Measurements from ENCODE around the gene TAOK3. TPM values are rescaled to one million over a fixed set of nuclear protein-coding genes. Genes with fewer than 3 reads are reported as not detected.

The TAOK3 gene
- total RNA-seq, 4 donors from 2014 or later: 91.2 to 111 (median 93.2) TPM

- Histone ChIP-seq H3K27me3 (no peaks in the 10 kb centered on the region), H3K36me3 (no peaks in the 10 kb centered on the region), H3K9me3 (no peaks in the 10 kb centered on the region), H3K4me3 (peak overlapping the region in 1 of 4 donors; percentile 4), H3K4me1 (peaks cover 0 to 9% (median 4%) of the 10 kb centered on the region in 4 donors), H3K27ac (peak overlapping the region in 2 of 4 donors; percentile 3 to 39)
- no peak for DNase-seq
- TF ChIP-seq POLR2A (IDR thresholded peaks at IDR 0.05) (no peak), CTCF (IDR thresholded peaks at IDR 0.05) (no peak)
Observed at GRCh38 chr12:118307069-118307954, 65.4 kb downstream of the TAOK3 start.

- Histone ChIP-seq H3K9me3 (no peaks in the 10 kb centered on the region), H3K4me1 (peaks cover 0 to 9% (median 4%) of the 10 kb centered on the region in 4 donors), H3K36me3 (no peaks in the 10 kb centered on the region), H3K4me3 (no peak overlapping the region), H3K27ac (no peak overlapping the region), H3K27me3 (no peaks in the 10 kb centered on the region)
- TF ChIP-seq CTCF (IDR thresholded peaks at IDR 0.05) (no peak), POLR2A (IDR thresholded peaks at IDR 0.05) (no peak)
- no peak for DNase-seq
Observed at GRCh38 chr12:118304093-118304492, 68.6 kb downstream of the TAOK3 start.

GRCh38 chr12:118302053-118302452 lies 70.7 kb downstream of the TAOK3 start:
- Histone ChIP-seq H3K36me3 (no peaks in the 10 kb centered on the region), H3K4me3 (no peak overlapping the region), H3K4me1 (peaks cover 0 to 5% (median under 1%) of the 10 kb centered on the region in 4 donors), H3K9me3 (no peaks in the 10 kb centered on the region), H3K27ac (no peak overlapping the region), H3K27me3 (no peaks in the 10 kb centered on the region)
- TF ChIP-seq CTCF (IDR thresholded peaks at IDR 0.05) (no peak), POLR2A (IDR thresholded peaks at IDR 0.05) (no peak)
- no peak for DNase-seq

GRCh38 chr12:118299791-118300460 lies 72.8 kb downstream of the TAOK3 start:
- no peak overlapping the region for H3K27ac ChIP-seq
- H3K4me3 ChIP-seq: no peak overlapping the region
- H3K4me1 ChIP-seq: no peaks in the 10 kb centered on the region
- no peak for DNase-seq
- TF ChIP-seq POLR2A (IDR thresholded peaks at IDR 0.05): no peak
- H3K27me3 ChIP-seq: no peaks in the 10 kb centered on the region
- peaks cover 0 to 3% (median 0%) of the 10 kb centered on the region in 3 donors for H3K36me3 ChIP-seq
- no peaks in the 10 kb centered on the region for H3K9me3 ChIP-seq

- Histone ChIP-seq H3K4me3 (no peak overlapping the region), H3K4me1 (no peaks in the 10 kb centered on the region), H3K36me3 (peaks cover 0 to 7% (median 0%) of the 10 kb centered on the region in 3 donors), H3K27ac (no peak overlapping the region), H3K27me3 (no peaks in the 10 kb centered on the region), H3K9me3 (no peaks in the 10 kb centered on the region)
- TF ChIP-seq POLR2A (IDR thresholded peaks at IDR 0.05): no peak
- TF ChIP-seq CTCF (IDR thresholded peaks at IDR 0.05): no peak
- no peak for DNase-seq
Observed at GRCh38 chr12:118297284-118297683, 75.4 kb downstream of the TAOK3 start.

GRCh38 chr12:118292836-118293235 lies 79.9 kb downstream of the TAOK3 start:
- Histone ChIP-seq H3K4me3 (no peak overlapping the region), H3K4me1 (no peaks in the 10 kb centered on the region), H3K36me3 (peaks cover 0 to 7% (median 0%) of the 10 kb centered on the region in 3 donors), H3K27ac (no peak overlapping the region), H3K9me3 (no peaks in the 10 kb centered on the region), H3K27me3 (no peaks in the 10 kb centered on the region)
- TF ChIP-seq CTCF (IDR thresholded peaks at IDR 0.05) (no peak), POLR2A (IDR thresholded peaks at IDR 0.05) (no peak)
- DNase-seq: no peak

Measured in Peyer's patch (tissue), 4 donors.